ENCODE results near the gene SKP1. TPM values are rescaled to one million over a fixed set of nuclear protein-coding genes. Genes with fewer than 3 reads are reported as not detected.

Gene SKP1
- total RNA-seq, 1 donor, result 145 TPM

Small RNA genes within 50 kb of the gene (small RNA-seq; reads per million reads assigned to genes)
- not detected for gene MIR3661

Other genes starting within 250 kb of the SKP1 start
- 68.4 and 77.2 TPM in 2 replicates for gene C5orf15, start 208.3 kb downstream of the SKP1 start, total RNA-seq
- gene VDAC1, start 172.0 kb downstream of the SKP1 start, total RNA-seq, result 236 and 264 TPM in 2 replicates
- gene TCF7, start 62.3 kb downstream of the SKP1 start, total RNA-seq, result 2.9 and 3.3 TPM in 2 replicates
- 44.2 and 55.4 TPM in 2 replicates for gene PPP2CA, start 49.1 kb upstream of the SKP1 start, total RNA-seq
- 2.7 and 2.9 TPM in 2 replicates for gene CDKL3, start 190.2 kb upstream of the SKP1 start, total RNA-seq
- 34.2 and 73.5 TPM in 2 replicates for gene UBE2B, start 194.6 kb upstream of the SKP1 start, total RNA-seq
- gene CDKN2AIPNL, start 234.9 kb upstream of the SKP1 start, total RNA-seq, result 17.4 and 20.3 TPM in 2 replicates